K562 (cell line): ENCODE data around the gene TSG101. TPM values are rescaled to one million over a fixed set of nuclear protein-coding genes. Genes with fewer than 3 reads are reported as not detected.

Source experiments
- ATAC-seq: fragments of 200-7000 bp; cut with Tn5 transposase; 3 replicates; pipeline ENCODE4 v1.9.1; 2020; ENCODE audit warnings: moderate library complexity
- BruUV-seq: library from RNA; stranded (reverse); fragments of 400-500 nt; replicated peaks from 2 replicates; lab custom pipeline; 2021; lab: Mats Ljungman, UMichigan
- CTCF ChIA-PET: fragments of 300-600 bp; formaldehyde crosslinking; extraction: SDS; loops from one replicate; lab custom pipeline; 2021; ENCODE audit warnings: low intra/inter-chr PET ratio; lab: Yijun Ruan, JAX
- POLR2A ChIA-PET: fragments of 300-600, 350-650 bp; sonication (Branson Sonifier 250); formaldehyde crosslinking; extraction: SDS; loops from one replicate; lab custom pipeline; 2021; ENCODE audit warnings: antibody characterized with exemption, inconsistent platforms; lab: Yijun Ruan, JAX
- DNase-seq, 4 experiments: peaks; one replicate each; pipeline versions ENCODE4 v3.0.0 to v3.0.0-alpha.2; 2011 to 2018; ENCODE audit warnings: low spot score in 3 of 4, mixed read lengths in 3 of 4; ENCODE audit errors: extremely low read depth in 1 of 4
- FAIRE-seq: peaks from 2 replicates; lab custom pipeline; 2011; peaks lifted over from hg19 to GRCh38; lab: Jason Lieb, UNC
- H2AFZ ChIP-seq: 2 replicates; pipeline ENCODE4 v1.6.0; 2011; ENCODE audit warnings: low read depth, low read length, control low read depth, inconsistent platforms
- H3K27ac ChIP-seq: fragments of 200-600 bp; 3 replicates; pipeline ENCODE4 v1.8.0; 2011; ENCODE audit warnings: low read depth, mild to moderate bottlenecking, control low read depth, inconsistent platforms, low read length, moderate library complexity, mixed read lengths; ENCODE audit errors: extremely low read depth
- H3K27me3 ChIP-seq, 2 experiments: fragments of 300-600 bp in 1 of 2; 2 replicates in 1 of 2; 3 replicates in 1 of 2; pipeline versions ENCODE4 v1.6.0 to v1.8.0; 2011; ENCODE audit warnings: inconsistent platforms in 2 of 2, low read length in 2 of 2, mild to moderate bottlenecking in 1 of 2, mixed read lengths in 1 of 2, moderate library complexity in 1 of 2; ENCODE audit not compliant: control insufficient read depth in 2 of 2, insufficient read depth in 2 of 2
- H3K36me3 ChIP-seq: fragments of 300-600 bp; 3 replicates; pipeline ENCODE4 v1.8.0; 2011; ENCODE audit warnings: mild to moderate bottlenecking, low read length, inconsistent platforms; ENCODE audit not compliant: control insufficient read depth, insufficient read depth
- H3K4me1 ChIP-seq, 2 experiments: fragments of 200-600 bp in 1 of 2; replicated peaks in 1 of 2; 2 replicates in 1 of 2; 3 replicates in 1 of 2; pipeline versions ENCODE4 v1.5.1 to v1.8.0; 2011; ENCODE audit warnings: inconsistent platforms in 2 of 2, low read length in 2 of 2, mild to moderate bottlenecking in 1 of 2, mixed read lengths in 1 of 2, moderate library complexity in 1 of 2; ENCODE audit not compliant: control insufficient read depth in 2 of 2, insufficient read depth in 2 of 2
- H3K4me2 ChIP-seq: 2 replicates; pipeline ENCODE4 v1.6.1; 2011; ENCODE audit warnings: low read length, control low read depth, inconsistent platforms, mixed read lengths; ENCODE audit not compliant: insufficient read depth
- H3K4me3 ChIP-seq: fragments of 200-600 bp; sonication (generic), shearing (Covaris generic); 2 replicates; pipeline ENCODE4 v1.5.1; 2016; ENCODE audit warnings: control low read depth, inconsistent platforms
- H3K79me2 ChIP-seq: fragments of 200-600 bp; 3 replicates; pipeline ENCODE4 v1.8.0; 2011; ENCODE audit warnings: low read length, inconsistent platforms; ENCODE audit not compliant: control insufficient read depth, insufficient read depth
- H3K9ac ChIP-seq, 2 experiments: 2 replicates each; pipeline versions ENCODE4 v1.6.0 to v1.6.1; 2011; ENCODE audit warnings: low read depth in 2 of 2, low read length in 2 of 2, control low read depth in 1 of 2, inconsistent platforms in 1 of 2, mild to moderate bottlenecking in 1 of 2, mixed read lengths in 1 of 2; ENCODE audit not compliant: insufficient read depth in 1 of 2
- H3K9me1 ChIP-seq: one replicate; pipeline ENCODE4 v1.6.0; 2011; ENCODE audit warnings: inconsistent platforms, mild to moderate bottlenecking, low read length, moderate library complexity; ENCODE audit not compliant: control insufficient read depth, insufficient read depth
- H3K9me3 ChIP-seq: replicated peaks from 2 replicates; pipeline ENCODE4 v1.5.1; 2011; ENCODE audit warnings: low read depth, low read length, inconsistent platforms; ENCODE audit not compliant: control insufficient read depth, insufficient read depth
- H4K20me1 ChIP-seq: replicated peaks from 2 replicates; pipeline ENCODE4 v1.6.1; 2011; ENCODE audit warnings: low read length, inconsistent platforms, mixed read lengths; ENCODE audit not compliant: control insufficient read depth, insufficient read depth
- GATAD2A ChIP-seq: fragments of 450-650 bp; IDR thresholded peaks from 2 replicates; pipeline ENCODE4 v1.6.1; 2017
- HDAC3 ChIP-seq: fragments of 450-650 bp; IDR thresholded peaks from 2 replicates; pipeline ENCODE4 v1.6.1; 2018; ENCODE audit warnings: borderline replicate concordance, mild to moderate bottlenecking, moderate library complexity; ENCODE audit not compliant: partially characterized antibody
- NFXL1 ChIP-seq: fragments of 450-650 bp; formaldehyde crosslinking; IDR thresholded peaks from 2 replicates; pipeline ENCODE4 v1.4.0; 2021; ENCODE audit warnings: mild to moderate bottlenecking
- POU5F1 ChIP-seq: fragments of 150-350 bp; IDR thresholded peaks from 2 replicates; pipeline ENCODE4 v1.6.1; 2014; ENCODE audit warnings: borderline replicate concordance, low read length, low read depth, mild to moderate bottlenecking; ENCODE audit not compliant: partially characterized antibody
- PRPF4 ChIP-seq: fragments of 200-400 bp; formaldehyde crosslinking; IDR thresholded peaks from one replicate; pipeline ENCODE4 v1.6.1; 2017; ENCODE audit warnings: low read length, low read depth, mild to moderate bottlenecking; ENCODE audit not compliant: insufficient read depth, poor library complexity, severe bottlenecking
- SREBF2 ChIP-seq: sonication (generic); formaldehyde crosslinking; IDR thresholded peaks from 2 replicates; pipeline ENCODE4 v1.4.0; 2020; ENCODE audit warnings: mild to moderate bottlenecking, missing genetic modification reagents
- STAG1 ChIP-seq: sonication (generic); formaldehyde crosslinking; IDR thresholded peaks from 2 replicates; pipeline ENCODE4 v1.5.0; 2020; ENCODE audit warnings: missing genetic modification reagents, borderline replicate concordance
- ZNF175 ChIP-seq: fragments of 200-800 bp; sonication (Bioruptor generic); IDR thresholded peaks from 2 replicates; pipeline ENCODE4 v1.6.1; 2016; ENCODE audit warnings: low read depth, mild to moderate bottlenecking, missing genetic modification characterization, missing compliant biosample characterization
- ZNF583 ChIP-seq: fragments of 250-450 bp; sonication (Bioruptor Pico); IDR thresholded peaks from 2 replicates; pipeline ENCODE4 v1.4.0; 2020
- ZNF668 ChIP-seq: fragments of 250-450 bp; sonication (Bioruptor Pico); IDR thresholded peaks from 2 replicates; pipeline ENCODE4 v1.8.0; 2022; ENCODE audit warnings: mild to moderate bottlenecking, inconsistent platforms
- ZNF699 ChIP-seq: fragments of 250-450 bp; sonication (Bioruptor Pico); IDR thresholded peaks from 2 replicates; pipeline ENCODE4 v1.8.0; 2021; ENCODE audit warnings: mild to moderate bottlenecking, moderate library complexity; ENCODE audit not compliant: insufficient replicate concordance
- ZNF75A ChIP-seq: fragments of 450-650 bp; formaldehyde crosslinking; IDR thresholded peaks from 2 replicates; pipeline ENCODE4 v1.4.0; 2020; ENCODE audit warnings: mild to moderate bottlenecking
- WGBS: fragments of 100-300 bp; shearing (Covaris generic); methylation state at CpG from one replicate; pipeline ENCODE4 v1.1.6; 2016; ENCODE audit warnings: low coverage, mixed read lengths; ENCODE audit not compliant: insufficient coverage; ENCODE audit errors: missing lambda C conversion rate; 5-methylcytosine and 5-hydroxymethylcytosine counted together
- in situ Hi-C: fragments of 300-500 bp; cut with MboI; formaldehyde crosslinking; loops from 4 replicates; pipeline ENCODE4 v1.15.0; 2018; ENCODE audit warnings: inconsistent platforms, mixed read lengths
- intact Hi-C: fragments of 100-400 bp; cut with micrococcal nuclease; formaldehyde crosslinking; loops from 2 replicates; pipeline ENCODE4 v1.14.2; 2022
- polyA plus RNA-seq, 8 experiments: library from polyadenylated mRNA; depleted of rRNA in 4 of 8; stranded (reverse) in 5 of 8; unstranded in 3 of 8; fragments of >200 nt; fragmentation: Nextera tagmentation in 2 of 8; fragmentation: Illumina TruSeq in 1 of 8; extraction: Ambion mirVana in 2 of 8; extraction: Trizol in 1 of 8; gene quantifications; 2 replicates each; pipeline versions ENCODE4 v1.2.1 to v1.2.3, GENCODE V29; 2011 to 2014; ENCODE audit warnings: inconsistent platforms in 1 of 8, missing spikeins in 1 of 8
- total RNA-seq, 7 experiments: library from RNA; depleted of rRNA in 6 of 7; stranded (reverse); fragments of >200 nt in 6 of 7; fragmentation: Illumina TruSeq in 2 of 7; extraction: Trizol in 2 of 7; gene quantifications; 2 replicates each; pipeline versions ENCODE4 v1.2.1 to v1.2.3, GENCODE V29; 2011 to 2021; ENCODE audit warnings: low replicate concordance in 1 of 7
- TF ChIP-seq, protein P1 (sequence below): sonication (generic); formaldehyde crosslinking; IDR thresholded peaks from 2 replicates; pipeline ENCODE4 v1.4.0; 2020; ENCODE audit warnings: mild to moderate bottlenecking, missing genetic modification reagents
- TF ChIP-seq, protein P2 (sequence below): fragments of 450-650 bp; IDR thresholded peaks from 2 replicates; pipeline ENCODE4 v1.6.1; 2016; ENCODE audit warnings: missing biosample characterization, missing genetic modification characterization

Gene TSG101
- total and polyA plus RNA-seq, 9 of the 15 experiments (the other 6 are each of a cell fraction or from before 2014, with no cell fraction given): 24.6 to 141 (median 60.0) TPM

DNA sequence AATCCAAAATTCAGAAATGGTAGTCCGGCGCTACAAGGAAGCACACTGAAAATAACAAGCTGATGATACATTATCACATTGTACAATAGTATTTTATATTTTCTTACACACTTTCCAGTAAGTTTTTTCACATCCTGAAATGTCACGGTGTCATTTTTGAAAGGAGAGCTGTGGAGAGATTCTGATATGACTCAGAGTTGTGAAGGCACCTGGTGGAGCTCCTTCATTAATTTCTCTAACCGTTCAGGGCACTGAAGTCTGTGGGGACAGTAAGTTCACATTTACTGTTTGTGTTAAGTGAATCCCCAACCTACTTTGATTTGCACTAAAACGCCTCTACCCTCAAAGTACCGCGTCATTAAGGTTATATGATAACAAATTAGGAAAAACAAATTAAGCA is 57.8 kb downstream of the TSG101 start:
- POLR2A ChIA-PET: interaction anchor here (1.5 kb wide), 1 partner anchor 15 kb away, joined by 4 read pairs; no protein-coding TSS in a partner anchor
- CTCF ChIA-PET: no interaction called here

DNA sequence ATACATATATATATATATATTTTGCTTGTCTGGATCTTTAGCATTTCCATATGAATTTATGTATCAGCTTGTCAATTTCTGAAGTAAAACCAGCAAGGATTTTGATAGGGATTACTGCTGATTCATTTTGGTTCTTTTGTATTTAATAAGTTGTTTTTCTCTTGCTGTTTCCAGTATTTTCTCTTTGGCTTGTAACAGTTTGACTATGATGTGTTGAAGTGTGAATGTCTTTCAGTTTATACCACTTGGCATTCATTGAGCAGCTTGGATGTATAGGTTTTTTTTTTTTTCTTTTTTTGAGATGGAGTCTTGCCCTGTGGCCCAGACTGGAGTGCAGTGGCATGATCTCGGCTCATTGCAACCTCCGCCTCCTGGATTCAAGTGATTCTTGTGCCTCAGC is 58.7 kb downstream of the TSG101 start:
- Histone ChIP-seq H3K4me3 (no peak overlapping the region), H3K4me2 (no peak overlapping the region), H3K27ac (no peak overlapping the region), H3K79me2 (no peaks in the 10 kb centered on the region), H3K9ac (no peak overlapping the region), H2AFZ (no peak overlapping the region), H3K27me3 (peaks cover 0 to 1% of the 10 kb centered on the region in 2 experiments; a peak in 2 of 5 replicates), H3K9me1 (no peaks in the 10 kb centered on the region), H4K20me1 (no peaks in the 10 kb centered on the region), H3K36me3 (no peaks in the 10 kb centered on the region), H3K4me1 (no peaks in the 10 kb centered on the region), H3K9me3 (no peaks in the 10 kb centered on the region)
- intact Hi-C loops (no loop called here), in situ Hi-C loops (no loop called here)
- FAIRE-seq: no peak
- WGBS: no CpG with 5 or more reads among the region's 2 CpGs
- TF ChIP-seq, protein P1, sequence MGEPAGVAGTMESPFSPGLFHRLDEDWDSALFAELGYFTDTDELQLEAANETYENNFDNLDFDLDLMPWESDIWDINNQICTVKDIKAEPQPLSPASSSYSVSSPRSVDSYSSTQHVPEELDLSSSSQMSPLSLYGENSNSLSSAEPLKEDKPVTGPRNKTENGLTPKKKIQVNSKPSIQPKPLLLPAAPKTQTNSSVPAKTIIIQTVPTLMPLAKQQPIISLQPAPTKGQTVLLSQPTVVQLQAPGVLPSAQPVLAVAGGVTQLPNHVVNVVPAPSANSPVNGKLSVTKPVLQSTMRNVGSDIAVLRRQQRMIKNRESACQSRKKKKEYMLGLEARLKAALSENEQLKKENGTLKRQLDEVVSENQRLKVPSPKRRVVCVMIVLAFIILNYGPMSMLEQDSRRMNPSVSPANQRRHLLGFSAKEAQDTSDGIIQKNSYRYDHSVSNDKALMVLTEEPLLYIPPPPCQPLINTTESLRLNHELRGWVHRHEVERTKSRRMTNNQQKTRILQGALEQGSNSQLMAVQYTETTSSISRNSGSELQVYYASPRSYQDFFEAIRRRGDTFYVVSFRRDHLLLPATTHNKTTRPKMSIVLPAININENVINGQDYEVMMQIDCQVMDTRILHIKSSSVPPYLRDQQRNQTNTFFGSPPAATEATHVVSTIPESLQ (CRISPR knock-in tag): no peak
- TF ChIP-seq ZNF583 (CRISPR knock-in tag): no peak
- no peak for TF ChIP-seq POU5F1
- TF ChIP-seq SREBF2 (CRISPR knock-in tag): no peak
- no peak for TF ChIP-seq ZNF699 (CRISPR knock-in tag)
- TF ChIP-seq, protein P2, sequence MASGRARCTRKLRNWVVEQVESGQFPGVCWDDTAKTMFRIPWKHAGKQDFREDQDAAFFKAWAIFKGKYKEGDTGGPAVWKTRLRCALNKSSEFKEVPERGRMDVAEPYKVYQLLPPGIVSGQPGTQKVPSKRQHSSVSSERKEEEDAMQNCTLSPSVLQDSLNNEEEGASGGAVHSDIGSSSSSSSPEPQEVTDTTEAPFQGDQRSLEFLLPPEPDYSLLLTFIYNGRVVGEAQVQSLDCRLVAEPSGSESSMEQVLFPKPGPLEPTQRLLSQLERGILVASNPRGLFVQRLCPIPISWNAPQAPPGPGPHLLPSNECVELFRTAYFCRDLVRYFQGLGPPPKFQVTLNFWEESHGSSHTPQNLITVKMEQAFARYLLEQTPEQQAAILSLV: no peak
- TF ChIP-seq HDAC3: no peak
- no peak for ATAC-seq
- no peak for DNase-seq
- ChIA-PET POLR2A (interaction anchor here (0.6 to 1.6 kb wide), 3 partner anchors 15 to 320 kb away, joined by 3 to 4 read pairs (median 3); no protein-coding TSS in a partner anchor), CTCF (no interaction called here)
- BruUV-seq: no TSS peak

More for the DNA sequence above, 57.8 kb downstream of the TSG101 start:
- FAIRE-seq: no peak
- Histone ChIP-seq H3K9me1 (no peaks in the 10 kb centered on the region), H3K4me3 (no peak overlapping the region), H3K36me3 (no peaks in the 10 kb centered on the region), H3K4me1 (no peaks in the 10 kb centered on the region), H3K27me3 (no peaks in the 10 kb centered on the region), H3K27ac (no peak overlapping the region), H3K79me2 (no peaks in the 10 kb centered on the region), H3K9me3 (no peaks in the 10 kb centered on the region), H3K4me2 (no peak overlapping the region), H4K20me1 (no peaks in the 10 kb centered on the region), H2AFZ (no peak overlapping the region), H3K9ac (no peak overlapping the region)
- DNase-seq: no peak
- intact Hi-C loops: no loop called here
- WGBS: 43% methylated on average over 7 of the region's 7 CpGs
- in situ Hi-C loops: no loop called here
- no peak for ATAC-seq
- BruUV-seq: no TSS peak
- TF ChIP-seq ZNF75A (CRISPR knock-in tag) (no peak), ZNF175 (no peak), NFXL1 (no peak), ZNF668 (CRISPR knock-in tag) (no peak), STAG1 (CRISPR knock-in tag) (no peak), PRPF4 (no peak), GATAD2A (no peak)
